IMR-90 (cell line): ENCODE data around the gene SMIM14. TPM values are rescaled to one million over a fixed set of nuclear protein-coding genes. Genes with fewer than 3 reads are reported as not detected.

Experiments
- ATAC-seq: fragments of 200-7000 bp; cut with Tn5 transposase; 2 replicates; pipeline ENCODE4 v1.9.1; 2020; ENCODE audit warnings: low read depth, mild to moderate bottlenecking, moderate library complexity
- BruUV-seq: library from RNA; stranded (reverse); fragments of 400-500 nt; replicated peaks from 2 replicates; lab custom pipeline; 2021; lab: Mats Ljungman, UMichigan
- CTCF ChIA-PET: fragments of 300-600 bp; formaldehyde crosslinking; extraction: SDS; loops from one replicate; lab custom pipeline; 2021; ENCODE audit warnings: antibody characterized with exemption; lab: Yijun Ruan, JAX
- POLR2A ChIA-PET: fragments of 300-600 bp; sonication (Branson Sonifier 250); formaldehyde crosslinking; loops from one replicate; lab custom pipeline; 2022; ENCODE audit warnings: antibody characterized with exemption; ENCODE audit not compliant: unreplicated experiment; lab: Charles Lee
- DNase-seq: peaks from one replicate; pipeline ENCODE4 v3.0.0; 2013
- H2AFZ ChIP-seq: replicated peaks from 2 replicates; pipeline ENCODE3; 2013; ENCODE audit warnings: low read length, mild to moderate bottlenecking; ENCODE audit not compliant: poor library complexity
- H2AK5ac ChIP-seq: 2 replicates; pipeline ENCODE4 v1.6.1; 2013; ENCODE audit warnings: low read depth, low read length, inconsistent platforms
- H2AK9ac ChIP-seq: replicated peaks from 2 replicates; pipeline ENCODE3; 2013; ENCODE audit warnings: mild to moderate bottlenecking, low read depth, low read length, moderate library complexity; ENCODE audit not compliant: poor library complexity
- H2BK120ac ChIP-seq: 2 replicates; pipeline ENCODE4 v1.6.1; 2013; ENCODE audit warnings: low read depth, low read length, inconsistent platforms
- H2BK15ac ChIP-seq: 3 replicates; pipeline ENCODE4 v1.6.1; 2013; ENCODE audit warnings: low read depth, low read length, inconsistent platforms
- H2BK20ac ChIP-seq: 2 replicates; pipeline ENCODE4 v1.6.1; 2013; ENCODE audit warnings: low read depth, mild to moderate bottlenecking, inconsistent platforms, low read length, moderate library complexity
- H2BK5ac ChIP-seq: 2 replicates; pipeline ENCODE4 v1.6.1; 2013; ENCODE audit warnings: mild to moderate bottlenecking, low read depth, low read length, inconsistent platforms; ENCODE audit not compliant: poor library complexity, severe bottlenecking
- H3K14ac ChIP-seq: replicated peaks from 2 replicates; pipeline ENCODE4 v1.6.1; 2013; ENCODE audit warnings: low read depth, low read length, inconsistent platforms
- H3K18ac ChIP-seq: 2 replicates; pipeline ENCODE4 v1.6.1; 2013; ENCODE audit warnings: low read depth, low read length, control low read depth
- H3K23ac ChIP-seq: 2 replicates; pipeline ENCODE4 v1.6.1; 2013; ENCODE audit warnings: low read depth, low read length, inconsistent platforms
- H3K27ac ChIP-seq: 2 replicates; pipeline ENCODE4 v1.5.1; 2013; ENCODE audit warnings: mild to moderate bottlenecking, control low read depth, low read length; ENCODE audit not compliant: insufficient read depth
- H3K27me3 ChIP-seq: 2 replicates; pipeline ENCODE4 v1.6.1; 2013; ENCODE audit warnings: low read length; ENCODE audit not compliant: control insufficient read depth, insufficient read depth
- H3K36me3 ChIP-seq: 2 replicates; pipeline ENCODE4 v1.6.1; 2013; ENCODE audit warnings: low read length, mixed read lengths; ENCODE audit not compliant: control insufficient read depth, insufficient read depth
- H3K4ac ChIP-seq: 2 replicates; pipeline ENCODE4 v1.6.1; 2013; ENCODE audit warnings: low read depth, low read length, inconsistent platforms
- H3K4me1 ChIP-seq: 2 replicates; pipeline ENCODE4 v1.6.1; 2013; ENCODE audit warnings: low read length, mixed read lengths; ENCODE audit not compliant: control insufficient read depth, insufficient read depth
- H3K4me2 ChIP-seq: 2 replicates; pipeline ENCODE4 v1.6.1; 2013; ENCODE audit warnings: low read depth, mild to moderate bottlenecking, control low read depth, low read length, moderate library complexity
- H3K4me3 ChIP-seq: 2 replicates; pipeline ENCODE4 v1.5.1; 2013; ENCODE audit warnings: low read depth, mild to moderate bottlenecking, control low read depth, low read length, moderate library complexity; ENCODE audit not compliant: insufficient read depth
- H3K56ac ChIP-seq: 2 replicates; pipeline ENCODE4 v1.6.1; 2013; ENCODE audit warnings: low read length, inconsistent platforms; ENCODE audit not compliant: insufficient read depth; ENCODE audit errors: extremely low read depth
- H3K79me1 ChIP-seq, 2 experiments: 2 replicates each; pipeline ENCODE4 v1.6.1; 2013; ENCODE audit warnings: low read length in 2 of 2, inconsistent platforms in 1 of 2, low read depth in 1 of 2
- H3K9ac ChIP-seq: 2 replicates; pipeline ENCODE4 v1.6.1; 2013; ENCODE audit warnings: low read depth, low read length, control low read depth
- H3K9me1 ChIP-seq: 2 replicates; pipeline ENCODE4 v1.6.1; 2013; ENCODE audit warnings: low read length, inconsistent platforms; ENCODE audit not compliant: insufficient read depth
- H3K9me3 ChIP-seq: 2 replicates; pipeline ENCODE4 v1.6.1; 2013; ENCODE audit warnings: low read length; ENCODE audit not compliant: control insufficient read depth, insufficient read depth
- H4K20me1 ChIP-seq: 2 replicates; pipeline ENCODE4 v1.6.1; 2013; ENCODE audit warnings: low read length, inconsistent platforms; ENCODE audit not compliant: insufficient read depth
- H4K5ac ChIP-seq: 2 replicates; pipeline ENCODE4 v1.6.1; 2013; ENCODE audit warnings: mild to moderate bottlenecking, low read depth, low read length, control low read depth
- H4K8ac ChIP-seq, 2 experiments: 2 replicates each; pipeline ENCODE4 v1.6.1; 2013; ENCODE audit warnings: low read depth in 2 of 2, low read length in 2 of 2, control low read depth in 1 of 2, inconsistent platforms in 1 of 2
- H4K91ac ChIP-seq: 2 replicates; pipeline ENCODE4 v1.6.1; 2013; ENCODE audit warnings: low read depth, low read length, inconsistent platforms; ENCODE audit not compliant: insufficient read depth
- BHLHE40 ChIP-seq: fragments of 150-350 bp; IDR thresholded peaks from 2 replicates; pipeline ENCODE4 v1.6.1; 2016; ENCODE audit warnings: mild to moderate bottlenecking, low read depth, low read length
- CEBPB ChIP-seq: IDR thresholded peaks from 2 replicates; pipeline ENCODE4 v1.6.1; 2012; ENCODE audit warnings: low read depth, low read length, improper control_type of control experiment
- CHD1 ChIP-seq: IDR thresholded peaks from 2 replicates; pipeline ENCODE4 v1.6.1; 2012; ENCODE audit warnings: low read depth, low read length, improper control_type of control experiment
- FOS ChIP-seq: fragments of 150-350 bp; IDR thresholded peaks from 2 replicates; pipeline ENCODE4 v1.6.1; 2016; ENCODE audit warnings: low read depth, low read length
- MAZ ChIP-seq: IDR thresholded peaks from 2 replicates; pipeline ENCODE4 v1.6.1; 2012; ENCODE audit warnings: low read depth, mild to moderate bottlenecking, low read length, improper control_type of control experiment, moderate library complexity, borderline replicate concordance
- MXI1 ChIP-seq: IDR thresholded peaks from 2 replicates; pipeline ENCODE4 v1.6.1; 2012; ENCODE audit warnings: low read depth, mild to moderate bottlenecking, low read length, moderate library complexity, borderline replicate concordance
- NFE2L2 ChIP-seq: fragments of 150-350 bp; IDR thresholded peaks from 2 replicates; pipeline ENCODE4 v1.6.1; 2016; ENCODE audit warnings: low read depth, mild to moderate bottlenecking, low read length
- POLR2A ChIP-seq: IDR thresholded peaks from 2 replicates; pipeline ENCODE4 v1.6.1; 2012; ENCODE audit warnings: mild to moderate bottlenecking, low read depth, low read length
- RAD21 ChIP-seq: IDR thresholded peaks from 2 replicates; pipeline ENCODE4 v1.6.1; 2012; ENCODE audit warnings: low read length, improper control_type of control experiment
- RCOR1 ChIP-seq: IDR thresholded peaks from 2 replicates; pipeline ENCODE4 v1.6.1; 2012; ENCODE audit warnings: mild to moderate bottlenecking, low read length, improper control_type of control experiment; ENCODE audit not compliant: insufficient replicate concordance
- RFX5 ChIP-seq: IDR thresholded peaks from 2 replicates; pipeline ENCODE4 v1.8.0; 2012; ENCODE audit warnings: low read depth, mild to moderate bottlenecking, low read length, moderate library complexity
- SMC3 ChIP-seq: fragments of 150-350 bp; IDR thresholded peaks from 2 replicates; pipeline ENCODE4 v1.6.1; 2016; ENCODE audit warnings: low read depth, mild to moderate bottlenecking, antibody characterized with exemption, low read length, moderate library complexity
- WGBS, 2 experiments: methylation state at CpG; one replicate each; pipeline versions ENCODE4 v1.1.5 to v1.1.7; 2013; ENCODE audit warnings: missing lambda C conversion rate in 2 of 2; ENCODE audit not compliant: insufficient read length in 1 of 2; ENCODE audit errors: extremely low coverage in 2 of 2; 5-methylcytosine and 5-hydroxymethylcytosine counted together
- dilution Hi-C: fragments of 300-500 bp; cut with HindIII; formaldehyde crosslinking; loops from one replicate; pipeline ENCODE4 v1.14.3; 2018; ENCODE audit warnings: low sequenced_read_pairs; ENCODE audit not compliant: unreplicated experiment
- in situ Hi-C: fragments of 300-500 bp; cut with MboI; formaldehyde crosslinking; loops from 3 replicates; pipeline ENCODE4 v1.14.3; 2019; ENCODE audit warnings: low sequenced_read_pairs, inconsistent platforms, mixed read lengths
- intact Hi-C: fragments of 100-400 bp; cut with micrococcal nuclease; formaldehyde crosslinking; loops from 2 replicates; pipeline ENCODE4 v1.10.0; 2022
- polyA plus RNA-seq, 3 experiments: library from polyadenylated mRNA; depleted of rRNA; stranded (reverse); fragments of >200 nt; gene quantifications; 2 replicates each; pipeline ENCODE4 v1.2.3, GENCODE V29; 2012; ENCODE audit warnings: low replicate concordance in 1 of 3
- total RNA-seq: library from RNA; depleted of rRNA; stranded (reverse); fragments of >200 nt; gene quantifications from 2 replicates; pipeline ENCODE4 v1.2.3, GENCODE V29; 2012
- TF ChIP-seq, protein P1 (sequence below): fragments of 150-350 bp; IDR thresholded peaks from 2 replicates; pipeline ENCODE4 v1.6.1; 2016; ENCODE audit warnings: low read depth, mild to moderate bottlenecking, low read length, moderate library complexity, borderline replicate concordance
- TF ChIP-seq, protein P2 (sequence below): conservative IDR thresholded peaks from 2 replicates; pipeline ENCODE4 v1.5.1; 2012; ENCODE audit warnings: mild to moderate bottlenecking, low read depth, low read length, improper control_type of control experiment
- TF ChIP-seq, protein P3 (sequence below): fragments of 150-350 bp; IDR thresholded peaks from 2 replicates; pipeline ENCODE4 v1.6.1; 2017; ENCODE audit warnings: mild to moderate bottlenecking, antibody characterized with exemption, low read length, low read depth

The SMIM14 gene
- total and polyA plus RNA-seq, 2 of the 4 experiments (the other 2 are of a cell fraction) = 15.6 to 20.9 TPM

DNA sequence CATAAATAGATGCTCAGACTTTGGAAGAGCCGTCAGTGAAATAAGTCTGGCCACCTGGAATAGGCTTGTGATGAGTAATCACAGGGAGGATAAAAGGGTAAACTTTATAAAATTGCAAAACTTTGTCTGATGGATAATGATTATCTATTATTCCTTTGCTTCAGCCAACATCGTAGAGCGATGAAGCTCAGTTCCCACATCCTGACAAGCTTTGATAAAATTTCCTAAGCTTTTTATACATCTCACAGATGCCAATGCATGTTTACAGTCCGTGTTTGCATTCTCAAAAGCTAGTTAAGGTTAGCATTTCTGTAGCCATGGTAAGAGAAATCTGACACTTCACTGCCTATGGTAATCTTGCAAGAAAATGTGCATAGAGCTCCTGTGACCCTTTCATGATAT, 96.1 kb downstream of the SMIM14 start:
- Histone ChIP-seq H2AFZ (no peak overlapping the region), H3K4me3 (no peak overlapping the region), H3K14ac (no peak overlapping the region), H4K91ac (no peak overlapping the region), H2BK5ac (no peak overlapping the region), H3K9ac (no peak overlapping the region), H3K9me3 (no peaks in the 10 kb centered on the region), H2AK9ac (no peak overlapping the region), H2BK15ac (no peak overlapping the region), H3K18ac (no peak overlapping the region), H3K27ac (no peak overlapping the region), H4K8ac (no peak overlapping the region), H3K9me1 (peaks cover 4% of the 10 kb centered on the region; the same call in 1 of the 2 replicates), H4K5ac (no peak overlapping the region), H2BK20ac (no peak overlapping the region), H2AK5ac (no peak overlapping the region), H3K56ac (no peak overlapping the region), H2BK120ac (no peak overlapping the region), H3K4me2 (no peak overlapping the region), H3K4ac (no peak overlapping the region), H3K4me1 (peaks cover 24% of the 10 kb centered on the region), H3K79me1 (peaks cover 14 to 15% of the 10 kb centered on the region in 2 experiments; a peak in 3 of 4 replicates), H3K27me3 (no peaks in the 10 kb centered on the region), H3K36me3 (no peaks in the 10 kb centered on the region), H3K23ac (no peak overlapping the region), H4K20me1 (0 out of 2 replicates have a peak, but pooled peaks cover 3% of the 10 kb centered on the region)
- BruUV-seq = no TSS peak
- ChIA-PET CTCF (no interaction called here), POLR2A (no interaction called here)
- TF ChIP-seq RCOR1 = no peak
- no peak for TF ChIP-seq RFX5
- no peak for TF ChIP-seq CHD1
- no peak for TF ChIP-seq CEBPB
- no peak for TF ChIP-seq MXI1
- TF ChIP-seq, protein P1, sequence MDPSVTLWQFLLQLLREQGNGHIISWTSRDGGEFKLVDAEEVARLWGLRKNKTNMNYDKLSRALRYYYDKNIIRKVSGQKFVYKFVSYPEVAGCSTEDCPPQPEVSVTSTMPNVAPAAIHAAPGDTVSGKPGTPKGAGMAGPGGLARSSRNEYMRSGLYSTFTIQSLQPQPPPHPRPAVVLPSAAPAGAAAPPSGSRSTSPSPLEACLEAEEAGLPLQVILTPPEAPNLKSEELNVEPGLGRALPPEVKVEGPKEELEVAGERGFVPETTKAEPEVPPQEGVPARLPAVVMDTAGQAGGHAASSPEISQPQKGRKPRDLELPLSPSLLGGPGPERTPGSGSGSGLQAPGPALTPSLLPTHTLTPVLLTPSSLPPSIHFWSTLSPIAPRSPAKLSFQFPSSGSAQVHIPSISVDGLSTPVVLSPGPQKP = no peak
- TF ChIP-seq MAZ = no peak
- TF ChIP-seq FOS = no peak
- TF ChIP-seq, protein P2, sequence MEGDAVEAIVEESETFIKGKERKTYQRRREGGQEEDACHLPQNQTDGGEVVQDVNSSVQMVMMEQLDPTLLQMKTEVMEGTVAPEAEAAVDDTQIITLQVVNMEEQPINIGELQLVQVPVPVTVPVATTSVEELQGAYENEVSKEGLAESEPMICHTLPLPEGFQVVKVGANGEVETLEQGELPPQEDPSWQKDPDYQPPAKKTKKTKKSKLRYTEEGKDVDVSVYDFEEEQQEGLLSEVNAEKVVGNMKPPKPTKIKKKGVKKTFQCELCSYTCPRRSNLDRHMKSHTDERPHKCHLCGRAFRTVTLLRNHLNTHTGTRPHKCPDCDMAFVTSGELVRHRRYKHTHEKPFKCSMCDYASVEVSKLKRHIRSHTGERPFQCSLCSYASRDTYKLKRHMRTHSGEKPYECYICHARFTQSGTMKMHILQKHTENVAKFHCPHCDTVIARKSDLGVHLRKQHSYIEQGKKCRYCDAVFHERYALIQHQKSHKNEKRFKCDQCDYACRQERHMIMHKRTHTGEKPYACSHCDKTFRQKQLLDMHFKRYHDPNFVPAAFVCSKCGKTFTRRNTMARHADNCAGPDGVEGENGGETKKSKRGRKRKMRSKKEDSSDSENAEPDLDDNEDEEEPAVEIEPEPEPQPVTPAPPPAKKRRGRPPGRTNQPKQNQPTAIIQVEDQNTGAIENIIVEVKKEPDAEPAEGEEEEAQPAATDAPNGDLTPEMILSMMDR = no peak
- no peak for TF ChIP-seq RAD21
- no peak for TF ChIP-seq BHLHE40
- no peak for TF ChIP-seq POLR2A
- TF ChIP-seq SMC3 = no peak
- TF ChIP-seq, protein P3, sequence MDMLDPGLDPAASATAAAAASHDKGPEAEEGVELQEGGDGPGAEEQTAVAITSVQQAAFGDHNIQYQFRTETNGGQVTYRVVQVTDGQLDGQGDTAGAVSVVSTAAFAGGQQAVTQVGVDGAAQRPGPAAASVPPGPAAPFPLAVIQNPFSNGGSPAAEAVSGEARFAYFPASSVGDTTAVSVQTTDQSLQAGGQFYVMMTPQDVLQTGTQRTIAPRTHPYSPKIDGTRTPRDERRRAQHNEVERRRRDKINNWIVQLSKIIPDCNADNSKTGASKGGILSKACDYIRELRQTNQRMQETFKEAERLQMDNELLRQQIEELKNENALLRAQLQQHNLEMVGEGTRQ = no peak
- TF ChIP-seq NFE2L2 = no peak
- in situ Hi-C loops (no loop called here), dilution Hi-C loops (no loop called here), intact Hi-C loops (no loop called here)
- no peak for ATAC-seq
- no CpG with 5 or more reads among the region's 4 CpGs for WGBS, 2 experiments
- DNase-seq = no peak
